Tibial nerve (tissue), 4 donors: Measurements from ENCODE around the gene SLC38A10. TPM values are rescaled to one million over a fixed set of nuclear protein-coding genes. Genes with fewer than 3 reads are reported as not detected.

Experiments used
- DNase-seq, 2 donors: peaks; one replicate each; pipeline ENCODE4 v3.0.0-alpha.2; 2019; ENCODE audit warnings: low spot score in 2 of 2
- H3K27ac ChIP-seq, 4 donors: fragments of 200-600 bp; sonication (generic) in 3 of 4; one replicate each; pipeline ENCODE4 v1.5.1; 2017 to 2019; ENCODE audit warnings: mild to moderate bottlenecking in 1 of 4
- H3K27me3 ChIP-seq, 2 donors: fragments of 200-600 bp; sonication (generic) in 1 of 2; one replicate each; pipeline versions ENCODE4 v1.5.1 to v1.6.0; 2017 to 2019
- H3K36me3 ChIP-seq, 3 donors: fragments of 200-600 bp; sonication (generic); one replicate each; pipeline ENCODE4 v1.5.1; 2018 to 2019
- H3K4me1 ChIP-seq, 4 donors: fragments of 200-600 bp; sonication (generic) in 3 of 4; one replicate each; pipeline ENCODE4 v1.5.1; 2017 to 2019
- H3K4me3 ChIP-seq, 4 donors: fragments of 200-600 bp; sonication (generic) in 3 of 4; one replicate each; pipeline ENCODE4 v1.5.1; 2017 to 2019; ENCODE audit warnings: mild to moderate bottlenecking in 1 of 4, moderate library complexity in 1 of 4
- H3K9me3 ChIP-seq, 4 donors: fragments of 200-600 bp; sonication (generic) in 3 of 4; one replicate each; pipeline ENCODE4 v1.5.1; 2017 to 2019
- EP300 ChIP-seq, 2 donors: sonication (generic); formaldehyde crosslinking; IDR thresholded peaks; one replicate each; pipeline ENCODE4 v1.6.1; 2017; ENCODE audit warnings: antibody characterized with exemption in 2 of 2, mild to moderate bottlenecking in 1 of 2
- POLR2A ChIP-seq, 2 donors: fragments of 450-650 bp; IDR thresholded peaks; one replicate each; pipeline ENCODE4 v1.6.1; 2017; ENCODE audit warnings: antibody characterized with exemption in 2 of 2, mild to moderate bottlenecking in 2 of 2, moderate library complexity in 2 of 2
- WGBS, 2 donors: methylation state at CpG; one replicate each; pipeline ENCODE4 v1.1.5; 2018; 5-methylcytosine and 5-hydroxymethylcytosine counted together
- total RNA-seq, 4 donors: library from RNA; depleted of rRNA; stranded (reverse); fragments of >200 nt; gene quantifications; one replicate each; pipeline ENCODE4 v1.1.0, GENCODE V29; 2016
- TF ChIP-seq, protein P1 (sequence below), 5 experiments: fragments of 200-600 bp in 3 of 5; fragments of 450-650 bp in 2 of 5; sonication (generic) in 3 of 5; IDR thresholded peaks; one replicate each; pipeline ENCODE4 v1.5.1; 2016 to 2019; ENCODE audit warnings: antibody characterized with exemption in 5 of 5, mild to moderate bottlenecking in 3 of 5, moderate library complexity in 2 of 5

The SLC38A10 gene
- total RNA-seq, 4 donors from 2014 or later, result 80.0 to 149 (median 123) TPM

DNA sequence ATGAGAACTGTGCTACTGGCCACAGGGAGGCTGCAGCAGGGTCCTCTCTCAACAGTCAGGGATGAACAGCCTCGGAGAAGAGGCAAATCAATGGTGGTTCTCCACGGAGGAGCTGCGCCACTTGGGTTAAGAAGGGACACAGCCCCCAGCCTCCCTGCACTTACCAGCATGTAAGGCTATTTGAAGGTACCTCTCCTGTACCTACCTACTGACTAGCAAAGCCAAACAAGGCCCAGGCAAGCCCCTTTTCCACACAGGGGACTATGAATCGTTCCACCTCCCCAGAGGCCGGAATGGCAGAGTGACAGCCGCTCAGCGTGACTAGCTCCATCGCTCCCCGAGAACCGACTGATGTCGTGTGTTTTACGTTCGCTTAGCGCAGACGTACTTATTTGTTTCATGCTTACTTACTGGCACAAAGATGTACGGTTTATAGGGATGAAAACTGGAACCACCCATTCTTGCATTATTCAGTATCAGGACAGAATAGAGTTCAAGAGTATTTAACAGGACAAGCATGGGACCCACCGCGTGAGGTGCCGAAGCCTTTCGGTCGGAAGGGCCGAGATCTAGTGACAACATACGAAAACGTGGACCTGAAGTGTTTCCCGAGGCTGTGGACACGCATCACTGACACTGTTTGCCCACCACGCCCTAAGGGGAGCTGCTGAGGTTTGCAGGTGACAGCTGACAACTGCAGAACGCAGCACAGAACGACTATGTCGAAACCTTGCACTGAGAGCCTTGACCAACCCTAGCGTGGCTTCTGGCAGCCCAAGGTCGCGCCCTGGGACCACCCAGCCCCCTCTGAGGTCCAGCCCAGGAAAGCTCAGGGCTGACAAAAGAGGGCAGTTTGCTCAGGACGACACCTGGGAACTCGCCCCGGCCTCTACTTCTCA lies 57.3 kb downstream of the SLC38A10 start:
- H3K27ac ChIP-seq, result peak overlapping the region in 1 of 4 donors; percentile 73
- H3K4me1 ChIP-seq, result peaks cover 4 to 58% (median 25%) of the 10 kb centered on the region in 4 donors
- WGBS, 2 donors, result 63 to 64% methylated on average over 34 of the region's 36 CpGs
- H3K36me3 ChIP-seq, result peaks cover 0 to 53% (median 0%) of the 10 kb centered on the region in 3 donors
- H3K4me3 ChIP-seq, result peak overlapping the region; percentile 68 to 100 (median 95)
- TF ChIP-seq POLR2A (IDR thresholded peaks at IDR 0.05), result no peak
- TF ChIP-seq EP300 (IDR thresholded peaks at IDR 0.05), result no peak
- TF ChIP-seq, protein P1, sequence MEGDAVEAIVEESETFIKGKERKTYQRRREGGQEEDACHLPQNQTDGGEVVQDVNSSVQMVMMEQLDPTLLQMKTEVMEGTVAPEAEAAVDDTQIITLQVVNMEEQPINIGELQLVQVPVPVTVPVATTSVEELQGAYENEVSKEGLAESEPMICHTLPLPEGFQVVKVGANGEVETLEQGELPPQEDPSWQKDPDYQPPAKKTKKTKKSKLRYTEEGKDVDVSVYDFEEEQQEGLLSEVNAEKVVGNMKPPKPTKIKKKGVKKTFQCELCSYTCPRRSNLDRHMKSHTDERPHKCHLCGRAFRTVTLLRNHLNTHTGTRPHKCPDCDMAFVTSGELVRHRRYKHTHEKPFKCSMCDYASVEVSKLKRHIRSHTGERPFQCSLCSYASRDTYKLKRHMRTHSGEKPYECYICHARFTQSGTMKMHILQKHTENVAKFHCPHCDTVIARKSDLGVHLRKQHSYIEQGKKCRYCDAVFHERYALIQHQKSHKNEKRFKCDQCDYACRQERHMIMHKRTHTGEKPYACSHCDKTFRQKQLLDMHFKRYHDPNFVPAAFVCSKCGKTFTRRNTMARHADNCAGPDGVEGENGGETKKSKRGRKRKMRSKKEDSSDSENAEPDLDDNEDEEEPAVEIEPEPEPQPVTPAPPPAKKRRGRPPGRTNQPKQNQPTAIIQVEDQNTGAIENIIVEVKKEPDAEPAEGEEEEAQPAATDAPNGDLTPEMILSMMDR (IDR thresholded peaks at IDR 0.05), result no peak
- no peak for DNase-seq
- no peaks in the 10 kb centered on the region for H3K27me3 ChIP-seq
- H3K9me3 ChIP-seq, result no peaks in the 10 kb centered on the region

DNA sequence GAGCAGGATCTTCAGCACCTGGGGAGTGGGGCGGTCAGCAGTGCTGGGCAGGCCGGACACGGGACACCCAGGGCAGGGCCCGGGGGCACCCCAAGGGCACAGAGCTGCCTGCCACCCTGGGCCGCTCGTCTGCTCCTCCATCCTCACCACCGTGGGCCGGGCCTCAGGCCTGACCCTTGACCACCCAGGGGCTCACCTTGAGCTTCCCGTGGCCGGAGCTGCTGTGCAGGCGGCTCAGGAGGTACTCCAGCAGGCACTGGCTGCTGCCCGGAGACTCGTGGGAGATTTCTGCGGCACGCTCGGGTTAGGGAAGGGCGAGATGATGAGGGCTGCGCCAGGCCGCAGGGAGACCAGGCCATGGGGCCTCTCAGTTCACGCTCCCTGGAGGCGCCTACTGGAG lies 58.3 kb downstream of the SLC38A10 start:
- Histone ChIP-seq H3K27ac (no peak overlapping the region), H3K27me3 (no peaks in the 10 kb centered on the region), H3K4me1 (peaks cover 4 to 52% (median 25%) of the 10 kb centered on the region in 4 donors), H3K4me3 (no peak overlapping the region), H3K36me3 (peaks cover 0 to 59% (median 8%) of the 10 kb centered on the region in 3 donors), H3K9me3 (no peaks in the 10 kb centered on the region)
- TF ChIP-seq, protein P1 (IDR thresholded peaks at IDR 0.05), result no peak
- TF ChIP-seq POLR2A (IDR thresholded peaks at IDR 0.05), result no peak
- no peak for DNase-seq
- 91% methylated on average over 17 to 21 of the region's 21 CpGs for WGBS, 2 donors

DNA sequence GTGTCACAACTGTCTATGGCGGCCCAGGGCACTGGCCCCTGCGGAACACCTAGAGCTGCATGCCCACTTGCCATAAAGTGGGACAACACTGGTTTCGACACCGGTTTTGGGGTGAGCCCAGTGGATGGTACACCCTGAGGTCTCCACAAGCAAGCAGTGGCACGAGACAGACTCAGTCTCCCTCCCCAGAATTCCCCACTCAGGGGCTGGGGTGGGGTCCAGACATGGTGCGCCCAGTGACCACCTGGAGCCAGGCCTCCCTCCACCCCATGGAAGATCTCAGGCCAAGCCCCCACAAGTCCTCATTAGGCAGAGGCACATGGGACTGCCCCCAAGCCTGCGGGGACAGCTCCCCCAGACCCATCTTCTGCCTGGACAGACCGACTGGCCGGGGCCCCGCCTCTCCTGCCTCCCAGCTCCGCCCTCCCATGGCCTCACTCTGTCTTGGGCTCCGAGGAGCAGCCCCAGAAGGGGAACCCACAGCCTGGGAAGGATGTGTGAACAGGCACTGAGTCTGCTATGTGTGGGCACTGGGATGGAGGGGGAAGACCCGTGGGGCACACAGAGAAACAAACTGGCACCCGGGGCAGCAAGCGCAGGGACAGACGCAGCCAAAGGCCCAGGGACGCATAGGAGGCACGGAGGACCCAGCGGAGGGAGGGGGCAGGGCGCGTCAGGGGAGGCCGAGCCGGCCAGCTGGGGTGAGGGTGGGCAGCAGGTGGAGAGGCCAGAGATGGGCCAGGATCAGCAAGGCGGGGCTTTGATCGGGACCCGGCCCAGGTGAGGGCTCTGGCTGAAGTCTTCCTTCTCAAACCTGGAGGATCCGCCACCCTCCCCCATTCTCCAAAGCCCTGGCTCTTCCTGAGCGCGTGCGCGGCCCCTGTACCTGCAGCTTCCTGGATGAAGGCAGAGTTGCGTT lies 59.0 kb downstream of the SLC38A10 start:
- H3K4me1 ChIP-seq, result peaks cover 4 to 45% (median 25%) of the 10 kb centered on the region in 4 donors

DNA sequence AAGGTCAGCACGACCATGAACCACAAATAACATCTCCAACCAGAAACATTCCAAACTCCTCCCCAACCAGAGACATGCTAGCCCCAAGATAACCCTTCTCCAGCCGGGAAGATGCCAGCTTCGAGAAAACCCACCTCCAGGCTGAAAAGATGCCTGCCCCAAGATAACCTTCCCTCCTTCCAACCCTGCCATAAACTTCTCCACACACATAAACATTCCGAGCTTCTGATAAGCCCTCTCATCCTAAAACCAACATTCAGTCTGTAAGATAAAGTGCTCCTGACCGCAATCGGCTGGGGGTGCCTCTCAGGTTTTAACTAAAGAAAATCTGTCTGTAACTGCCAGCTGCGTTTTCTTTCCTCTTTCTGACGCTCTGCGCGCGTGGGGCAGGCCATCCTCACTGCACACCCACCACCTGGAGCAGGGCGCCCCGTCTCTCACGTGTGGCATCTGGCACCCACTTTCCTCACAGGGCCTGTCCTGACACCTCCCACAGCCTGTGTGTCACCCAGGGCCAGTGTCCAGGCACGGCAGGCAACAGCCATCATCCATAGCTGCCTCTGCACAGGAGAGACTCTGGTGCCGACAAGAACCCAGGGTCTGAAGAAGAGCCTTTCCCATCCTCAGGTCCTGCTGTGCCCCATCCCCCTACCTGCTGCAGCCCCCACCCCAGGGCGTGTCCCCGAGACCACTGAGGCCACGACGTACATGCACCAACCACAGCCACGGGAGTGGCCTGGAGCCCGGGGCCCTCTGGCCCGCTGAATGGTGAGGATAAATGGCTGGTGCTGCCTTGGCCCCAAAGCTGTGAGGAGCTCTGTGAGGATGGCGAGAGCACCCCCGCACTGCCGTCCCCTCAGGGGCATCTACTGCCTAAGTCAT lies 59.9 kb downstream of the SLC38A10 start:
- Histone ChIP-seq H3K4me3 (no peak overlapping the region), H3K27me3 (no peaks in the 10 kb centered on the region), H3K27ac (no peak overlapping the region), H3K4me1 (peaks cover 4 to 36% (median 19%) of the 10 kb centered on the region in 4 donors), H3K36me3 (peaks cover 0 to 66% (median 13%) of the 10 kb centered on the region in 3 donors), H3K9me3 (no peaks in the 10 kb centered on the region)
- no peak for TF ChIP-seq EP300 (IDR thresholded peaks at IDR 0.05)
- TF ChIP-seq, protein P1 (IDR thresholded peaks at IDR 0.05), result no peak
- no peak for TF ChIP-seq POLR2A (IDR thresholded peaks at IDR 0.05)
- WGBS, 2 donors, result 83 to 84% methylated on average over 15 to 21 of the region's 26 CpGs
- no peak for DNase-seq

More for the DNA sequence above, 59.0 kb downstream of the SLC38A10 start:
- no peak overlapping the region for H3K4me3 ChIP-seq
- no peaks in the 10 kb centered on the region for H3K27me3 ChIP-seq
- TF ChIP-seq EP300 (IDR thresholded peaks at IDR 0.05) (no peak), POLR2A (IDR thresholded peaks at IDR 0.05) (no peak)
- TF ChIP-seq, protein P1 (IDR thresholded peaks at IDR 0.05), result no peak
- no peak overlapping the region for H3K27ac ChIP-seq
- no peak for DNase-seq
- H3K9me3 ChIP-seq, result no peaks in the 10 kb centered on the region
- peaks cover 0 to 59% (median 8%) of the 10 kb centered on the region in 3 donors for H3K36me3 ChIP-seq
- WGBS, 2 donors, result 87% methylated on average over 30 of the region's 32 CpGs
